H1 (cell line): ENCODE results near the gene SRPK3. TPM values are rescaled to one million over a fixed set of nuclear protein-coding genes. Genes with fewer than 3 reads are reported as not detected.

ENCODE experiments used
- ATF3 ChIP-seq: IDR thresholded peaks from 2 replicates; pipeline ENCODE4 v1.6.1; 2011; ENCODE audit warnings: low read depth, mild to moderate bottlenecking, low read length; ENCODE audit not compliant: insufficient read depth
- polyA plus RNA-seq, 7 experiments: library from polyadenylated mRNA; depleted of rRNA in 3 of 7; stranded (reverse) in 5 of 7; unstranded in 2 of 7; fragments of >200 nt in 5 of 7; fragments of 200-250 nt in 2 of 7; gene quantifications; 1 replicate in 5 of 7; 2 replicates in 1 of 7; 4 replicates in 1 of 7; pipeline versions ENCODE4 v1.2.1 to v1.2.3, GENCODE V29; 2011 to 2013; ENCODE audit warnings: missing spikeins in 2 of 7, mixed read lengths in 2 of 7
- total RNA-seq: library from RNA; stranded (reverse); fragmentation: NEBNext Ultra II Directional; extraction: Animal tissue kit (Norgen Biotek cat#: 25700); gene quantifications from 2 replicates; pipeline ENCODE4 v1.2.1, GENCODE V29; 2021

The SRPK3 gene
- total and polyA plus RNA-seq, 2 of the 8 experiments (the other 6 are each of a cell fraction or from before 2014, with no cell fraction given): not detected

GRCh38 chrX:153777261-153778090 lies 3.4 kb upstream of the SRPK3 start (continued):
- no peak for TF ChIP-seq ATF3
- TF ChIP-seq, all 59 proteins: peak for 0
